WTC11 (cell line): ENCODE measurements around the gene DHRS9.

Experiments used
- CREB1 ChIP-seq: sonication (generic); formaldehyde crosslinking; IDR thresholded peaks from 2 replicates; pipeline ENCODE4 v1.8.0; 2023; ENCODE audit warnings: mild to moderate bottlenecking, missing genetic modification reagents
- CTCF ChIP-seq: fragments of 200-600 bp; IDR thresholded peaks from 2 replicates; pipeline ENCODE4 v1.8.0; 2022; ENCODE audit warnings: antibody characterized with exemption
- ZNF317 ChIP-seq: sonication (generic); formaldehyde crosslinking; IDR thresholded peaks from 2 replicates; pipeline ENCODE4 v1.8.1; 2023; ENCODE audit warnings: low read depth, mild to moderate bottlenecking, moderate library complexity, missing genetic modification reagents, borderline replicate concordance

DNA sequence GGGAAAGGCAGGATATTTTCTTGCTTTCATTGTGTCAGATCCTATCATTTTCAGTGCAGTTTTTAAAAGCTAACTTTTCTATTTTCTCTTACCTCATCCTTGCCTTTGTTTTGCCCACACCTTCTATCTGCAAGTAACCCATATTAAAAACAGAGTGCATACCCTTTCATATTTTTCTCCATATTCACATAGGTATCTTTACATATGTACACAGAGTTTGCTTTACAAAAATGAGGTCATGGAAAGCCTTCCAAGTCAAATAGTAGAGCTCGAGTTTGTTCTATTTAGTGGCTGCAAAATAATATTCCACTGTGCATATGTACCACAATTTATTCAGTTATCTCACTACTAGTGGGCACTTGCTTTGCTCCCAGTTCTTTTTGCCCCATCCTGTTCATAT is 3.9 kb upstream of the DHRS9 start:
- TF ChIP-seq CREB1 (CRISPR knock-in tag) (no peak), CTCF (no peak), ZNF317 (CRISPR knock-in tag) (no peak)
